Dermis blood vessel endothelial cell (primary cell): ENCODE measurements around the gene CAMK1D. TPM values are rescaled to one million over a fixed set of nuclear protein-coding genes. Genes with fewer than 3 reads are reported as not detected.

Source experiments
- DNase-seq: peaks from one replicate; pipeline ENCODE4 v3.0.0; 2010
- total RNA-seq: library from RNA; depleted of rRNA; stranded (reverse); fragments of >200 nt; gene quantifications from 2 replicates; pipeline ENCODE4 v1.2.3, GENCODE V29; 2014

Gene CAMK1D
- total RNA-seq, 1 donor from 2014 or later, result 0.85 TPM

- no peak for DNase-seq
These were observed 425.0 kb downstream of the CAMK1D start for GRCh38 chr10:12774204-12774894.

GRCh38 chr10:12777840-12778585 is 428.7 kb downstream of the CAMK1D start:
- DNase-seq, result no peak

- DNase-seq, result no peak
These were observed 431.6 kb downstream of the CAMK1D start for GRCh38 chr10:12780634-12781601.

GRCh38 chr10:12781976-12782375 is 432.6 kb downstream of the CAMK1D start:
- no peak for DNase-seq

GRCh38 chr10:12782537-12782936 is 433.2 kb downstream of the CAMK1D start:
- DNase-seq, result peak; percentile 67

GRCh38 chr10:12783293-12783692 is 433.9 kb downstream of the CAMK1D start:
- DNase-seq, result no peak

GRCh38 chr10:12784646-12785045 is 435.3 kb downstream of the CAMK1D start:
- DNase-seq, result no peak

- no peak for DNase-seq
These were observed 436.1 kb downstream of the CAMK1D start for GRCh38 chr10:12785415-12785831.

- no peak for DNase-seq
These were observed 437.9 kb downstream of the CAMK1D start for GRCh38 chr10:12787297-12787696.

- DNase-seq, result no peak
These were observed 438.9 kb downstream of the CAMK1D start for GRCh38 chr10:12788277-12788676.

GRCh38 chr10:12790270-12790669 is 440.9 kb downstream of the CAMK1D start:
- no peak for DNase-seq

- no peak for DNase-seq
These were observed 442.4 kb downstream of the CAMK1D start for GRCh38 chr10:12791728-12792127.

- no peak for DNase-seq
These were observed 443.7 kb downstream of the CAMK1D start for GRCh38 chr10:12792889-12793556.

GRCh38 chr10:12795315-12796110 is 446.2 kb downstream of the CAMK1D start:
- DNase-seq, result no peak

GRCh38 chr10:12796401-12797160 is 447.2 kb downstream of the CAMK1D start:
- DNase-seq, result no peak

GRCh38 chr10:12797471-12798262 is 448.3 kb downstream of the CAMK1D start:
- no peak for DNase-seq

GRCh38 chr10:12799144-12799543 is 449.8 kb downstream of the CAMK1D start:
- DNase-seq, result no peak

GRCh38 chr10:12799714-12800113 is 450.4 kb downstream of the CAMK1D start:
- DNase-seq, result no peak

GRCh38 chr10:12800302-12800701 is 451.0 kb downstream of the CAMK1D start:
- peak; percentile 12 for DNase-seq
